GM18499 (cell line): ENCODE measurements around the gene RIC1.

ENCODE experiments used
- ATAC-seq: cut with Tn5 transposase; IDR thresholded peaks from one replicate; pipeline ENCODE4 v1.9.1; 2021; ENCODE audit warnings: moderate number of reproducible peaks; ENCODE audit not compliant: insufficient read depth, unreplicated experiment

The RIC1 gene

GRCh38 chr9:5818424-5819142 is 189.7 kb downstream of the RIC1 start:
- ATAC-seq: no peak

DNA sequence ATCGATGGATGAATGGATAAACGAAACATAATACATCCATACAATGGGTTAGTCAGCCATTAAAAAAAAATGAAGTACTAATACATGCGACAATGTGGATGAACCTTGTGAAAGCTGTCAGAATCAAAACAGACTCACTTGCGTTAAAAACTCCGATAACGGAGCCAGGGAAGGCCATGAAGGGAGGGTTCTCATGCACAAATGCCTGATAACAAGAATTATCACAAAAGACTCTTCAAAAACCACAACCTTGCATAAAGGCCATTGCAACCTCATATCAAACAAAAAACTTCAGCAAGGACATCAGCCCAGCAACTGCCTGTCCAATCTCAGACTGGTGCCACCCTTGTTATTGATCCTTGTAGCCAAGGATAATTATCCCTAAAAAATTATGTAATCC is 190.3 kb downstream of the RIC1 start:
- no peak for ATAC-seq

GRCh38 chr9:5820425-5820824 is 191.5 kb downstream of the RIC1 start:
- ATAC-seq: no peak

GRCh38 chr9:5825223-5825622 is 196.3 kb downstream of the RIC1 start:
- no peak for ATAC-seq
